ENCODE data around the gene PRTG. TPM values are rescaled to one million over a fixed set of nuclear protein-coding genes. Genes with fewer than 3 reads are reported as not detected.
A peak's percentile ranks its signal among the peaks of the same experiment; 100 is the strongest.

PRTG gene
- polyA plus RNA-seq, 1 of the 3 experiments (the other 2 are of a cell fraction), result 3.0 TPM

GRCh38 chr15:55630858-55631257 lies 112.1 kb downstream of the PRTG start (continued):
- TF ChIP-seq, protein P1, sequence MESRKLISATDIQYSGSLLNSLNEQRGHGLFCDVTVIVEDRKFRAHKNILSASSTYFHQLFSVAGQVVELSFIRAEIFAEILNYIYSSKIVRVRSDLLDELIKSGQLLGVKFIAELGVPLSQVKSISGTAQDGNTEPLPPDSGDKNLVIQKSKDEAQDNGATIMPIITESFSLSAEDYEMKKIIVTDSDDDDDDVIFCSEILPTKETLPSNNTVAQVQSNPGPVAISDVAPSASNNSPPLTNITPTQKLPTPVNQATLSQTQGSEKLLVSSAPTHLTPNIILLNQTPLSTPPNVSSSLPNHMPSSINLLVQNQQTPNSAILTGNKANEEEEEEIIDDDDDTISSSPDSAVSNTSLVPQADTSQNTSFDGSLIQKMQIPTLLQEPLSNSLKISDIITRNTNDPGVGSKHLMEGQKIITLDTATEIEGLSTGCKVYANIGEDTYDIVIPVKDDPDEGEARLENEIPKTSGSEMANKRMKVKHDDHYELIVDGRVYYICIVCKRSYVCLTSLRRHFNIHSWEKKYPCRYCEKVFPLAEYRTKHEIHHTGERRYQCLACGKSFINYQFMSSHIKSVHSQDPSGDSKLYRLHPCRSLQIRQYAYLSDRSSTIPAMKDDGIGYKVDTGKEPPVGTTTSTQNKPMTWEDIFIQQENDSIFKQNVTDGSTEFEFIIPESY (IDR thresholded peaks at IDR 0.05; ENCODE audit: borderline replicate concordance, low read depth), result no peak
- TF ChIP-seq RCOR1 (IDR thresholded peaks at IDR 0.05; ENCODE audit: low read length), result no peak
- TF ChIP-seq CHD2 (IDR thresholded peaks at IDR 0.05; ENCODE audit: low read length, partially characterized antibody), result no peak
- TF ChIP-seq ELF1 (IDR thresholded peaks at IDR 0.05), result no peak
- TF ChIP-seq EZH2phosphoT487 (IDR thresholded peaks at IDR 0.05; ENCODE audit: borderline replicate concordance, low read depth), result no peak
- no peak for TF ChIP-seq YY1 (IDR thresholded peaks at IDR 0.05; ENCODE audit: low read depth)

GRCh38 chr15:55628369-55628730 lies 114.6 kb downstream of the PRTG start:
- Histone ChIP-seq H3K9me3 (no peaks in the 10 kb centered on the region), H4K20me1 (ENCODE audit: insufficient read depth) (no peaks in the 10 kb centered on the region), H3K27me3 (ENCODE audit: insufficient read depth) (no peaks in the 10 kb centered on the region), H3K4me2 (no peak overlapping the region), H3K9me2 (no peaks in the 10 kb centered on the region), H3K36me3 (replicated peaks in 1 of 2; ENCODE audit: control insufficient read depth in 1 of 2, insufficient read depth in 2 of 2, low read length in 1 of 2) (peaks cover 5 to 16% of the 10 kb centered on the region in 2 experiments), H3K27ac (ENCODE audit: low read depth in 2 of 2, low read length in 1 of 2) (peak overlapping the region in 1 of 2 experiments; percentile 51; a peak in 2 of 4 replicates), H2AFZ (ENCODE audit: low read depth) (peak overlapping the region; percentile 58; the same call in 1 of the 2 replicates), H3K4me1 (ENCODE audit: control insufficient read depth in 1 of 2, insufficient read depth in 2 of 2, low read depth in 1 of 2, low read length in 1 of 2) (0 out of 4 replicates have a peak, but pooled peaks cover 0 to 7% of the 10 kb centered on the region in 2 experiments), H3K79me2 (ENCODE audit: insufficient read depth) (no peaks in the 10 kb centered on the region), H3F3A (replicated peaks; ENCODE audit: insufficient read depth) (peaks cover 13% of the 10 kb centered on the region), H3K4me3 (ENCODE audit: low read depth in 2 of 2, low read length in 1 of 2) (no peak overlapping the region), H3K9ac (no peak overlapping the region)
- no peak for DNase-seq
- CTCF ChIA-PET, result interaction anchor here (1.0 to 1.3 kb wide), 3 partner anchors 13 to 109 kb away, joined by 3 to 6 read pairs (median 4); no protein-coding TSS in a partner anchor
- 100% methylated on average over 2 of the region's 2 CpGs for WGBS (ENCODE audit: low lambda C conversion rate)
- POLR2A ChIA-PET, result no interaction called here
- TF ChIP-seq GABPA (IDR thresholded peaks at IDR 0.05; ENCODE audit: low read depth), result no peak
- no peak for TF ChIP-seq MAX (IDR thresholded peaks at IDR 0.05; ENCODE audit: low read depth)
- TF ChIP-seq ELF1 (IDR thresholded peaks at IDR 0.05), result no peak
- no peak for TF ChIP-seq RAD21 (IDR thresholded peaks at IDR 0.05; ENCODE audit: low read length)
- TF ChIP-seq SMC3 (IDR thresholded peaks at IDR 0.05; ENCODE audit: low read depth, low read length), result no peak
- TF ChIP-seq, protein P2, sequence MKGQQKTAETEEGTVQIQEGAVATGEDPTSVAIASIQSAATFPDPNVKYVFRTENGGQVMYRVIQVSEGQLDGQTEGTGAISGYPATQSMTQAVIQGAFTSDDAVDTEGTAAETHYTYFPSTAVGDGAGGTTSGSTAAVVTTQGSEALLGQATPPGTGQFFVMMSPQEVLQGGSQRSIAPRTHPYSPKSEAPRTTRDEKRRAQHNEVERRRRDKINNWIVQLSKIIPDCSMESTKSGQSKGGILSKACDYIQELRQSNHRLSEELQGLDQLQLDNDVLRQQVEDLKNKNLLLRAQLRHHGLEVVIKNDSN (IDR thresholded peaks at IDR 0.05; ENCODE audit: borderline replicate concordance, low read depth), result no peak
- no peak for TF ChIP-seq TAF1 (IDR thresholded peaks at IDR 0.05; ENCODE audit: borderline replicate concordance, low read depth, low read length)
- TF ChIP-seq EP300 (IDR thresholded peaks at IDR 0.05; ENCODE audit: borderline replicate concordance in 1 of 2, low read depth in 1 of 2, low read length in 1 of 2), result no peak
- TF ChIP-seq EZH2phosphoT487 (IDR thresholded peaks at IDR 0.05; ENCODE audit: borderline replicate concordance, low read depth), result no peak
- no peak for TF ChIP-seq FOSL2 (IDR thresholded peaks at IDR 0.05; ENCODE audit: borderline replicate concordance, low read depth)
- no peak for TF ChIP-seq YY1 (IDR thresholded peaks at IDR 0.05; ENCODE audit: low read depth)
- TF ChIP-seq TCF12 (IDR thresholded peaks at IDR 0.05), result no peak
- TF ChIP-seq FOXJ3 (CRISPR knock-in tag; IDR thresholded peaks at IDR 0.05), result no peak
- no peak for TF ChIP-seq GATA2 (CRISPR knock-in tag; IDR thresholded peaks at IDR 0.05)
- TF ChIP-seq TEAD4 (IDR thresholded peaks at IDR 0.05; ENCODE audit: borderline replicate concordance, insufficient read depth), result no peak
- no peak for TF ChIP-seq JUND (IDR thresholded peaks at IDR 0.05)
- no peak for TF ChIP-seq RXRA (IDR thresholded peaks at IDR 0.05; ENCODE audit: borderline replicate concordance, low read depth)
- no peak for TF ChIP-seq CHD2 (IDR thresholded peaks at IDR 0.05; ENCODE audit: low read length, partially characterized antibody)
- TF ChIP-seq SIN3A (IDR thresholded peaks at IDR 0.05; ENCODE audit: borderline replicate concordance, low read depth, low read length), result no peak

Measured in SK-N-SH (cell line).